ENCODE results near the gene MRPL34. TPM values are rescaled to one million over a fixed set of nuclear protein-coding genes. Genes with fewer than 3 reads are reported as not detected.

Gene MRPL34
- total RNA-seq, 4 donors from 2014 or later, result 145 to 369 (median 249) TPM

DNA sequence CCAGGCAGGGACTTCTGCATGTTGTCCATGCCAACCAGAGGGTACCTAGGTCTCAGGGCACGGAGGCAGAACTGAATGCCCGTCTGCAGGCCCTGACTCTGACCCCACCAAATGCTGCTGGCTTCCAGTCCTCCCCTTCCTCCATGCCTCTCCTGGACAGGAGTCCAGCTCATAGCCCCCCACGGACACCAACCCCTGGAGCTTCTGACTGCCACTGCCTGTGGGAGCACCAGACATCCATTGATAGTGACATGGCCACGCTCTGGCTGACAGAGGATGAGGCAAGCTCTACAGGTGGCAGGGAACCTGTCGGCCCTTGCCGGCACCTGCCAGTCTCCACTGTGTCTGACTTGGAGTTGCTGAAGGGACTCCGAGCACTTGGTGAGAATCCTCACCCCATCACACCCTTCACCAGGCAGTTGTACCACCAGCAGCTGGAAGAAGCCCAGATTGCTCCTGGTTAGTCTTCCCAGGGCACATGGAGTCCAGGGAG is 22.1 kb upstream of the MRPL34 start:
- intact Hi-C loops (cut with DNase I; ENCODE audit: low total_unique reads), result no loop called here

DNA sequence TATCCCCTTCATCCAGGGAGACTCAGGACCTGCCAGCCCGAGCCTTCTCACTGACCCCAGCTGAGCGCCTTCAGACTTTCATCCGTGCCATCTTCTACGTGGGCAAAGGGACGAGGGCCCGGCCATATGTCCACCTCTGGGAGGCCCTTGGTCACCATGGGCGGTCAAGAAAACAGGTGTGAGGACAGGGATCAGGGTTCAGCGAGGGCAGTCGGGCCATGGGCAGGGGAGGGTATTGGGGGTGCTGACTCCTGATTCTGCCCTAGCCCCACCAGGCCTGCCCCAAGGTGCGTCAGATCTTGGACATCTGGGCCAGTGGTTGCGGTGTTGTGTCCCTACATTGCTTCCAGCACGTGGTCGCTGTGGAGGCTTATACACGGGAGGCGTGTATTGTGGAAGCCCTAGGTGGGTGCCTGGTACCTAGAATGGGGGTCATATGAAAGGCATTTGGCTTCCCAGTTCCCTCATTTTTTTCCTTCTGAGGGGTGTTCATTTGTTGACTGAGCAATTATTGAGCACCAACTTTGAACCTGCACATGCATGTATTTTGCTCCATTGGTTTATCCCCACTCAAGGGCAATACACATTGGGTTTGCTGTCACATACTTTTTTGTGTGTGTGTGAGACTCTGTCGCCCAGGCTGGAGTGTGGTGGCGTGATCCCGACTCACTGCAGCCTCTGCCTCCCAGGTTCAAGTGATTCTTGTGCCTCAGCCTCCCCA is 20.1 kb upstream of the MRPL34 start:
- Histone ChIP-seq H3K4me1 (peaks cover 4 to 22% of the 10 kb centered on the region in 2 donors), H3K36me3 (no peaks in the 10 kb centered on the region), H3K4me3 (no peak overlapping the region), H3K27ac (no peak overlapping the region), H3K9me3 (no peaks in the 10 kb centered on the region), H3K27me3 (peaks cover 16% of the 10 kb centered on the region in 3 donors)
- no peak for DNase-seq
- no peak for ATAC-seq
- intact Hi-C loops (cut with DNase I; ENCODE audit: low total_unique reads), result no loop called here
- TF ChIP-seq, protein P1, sequence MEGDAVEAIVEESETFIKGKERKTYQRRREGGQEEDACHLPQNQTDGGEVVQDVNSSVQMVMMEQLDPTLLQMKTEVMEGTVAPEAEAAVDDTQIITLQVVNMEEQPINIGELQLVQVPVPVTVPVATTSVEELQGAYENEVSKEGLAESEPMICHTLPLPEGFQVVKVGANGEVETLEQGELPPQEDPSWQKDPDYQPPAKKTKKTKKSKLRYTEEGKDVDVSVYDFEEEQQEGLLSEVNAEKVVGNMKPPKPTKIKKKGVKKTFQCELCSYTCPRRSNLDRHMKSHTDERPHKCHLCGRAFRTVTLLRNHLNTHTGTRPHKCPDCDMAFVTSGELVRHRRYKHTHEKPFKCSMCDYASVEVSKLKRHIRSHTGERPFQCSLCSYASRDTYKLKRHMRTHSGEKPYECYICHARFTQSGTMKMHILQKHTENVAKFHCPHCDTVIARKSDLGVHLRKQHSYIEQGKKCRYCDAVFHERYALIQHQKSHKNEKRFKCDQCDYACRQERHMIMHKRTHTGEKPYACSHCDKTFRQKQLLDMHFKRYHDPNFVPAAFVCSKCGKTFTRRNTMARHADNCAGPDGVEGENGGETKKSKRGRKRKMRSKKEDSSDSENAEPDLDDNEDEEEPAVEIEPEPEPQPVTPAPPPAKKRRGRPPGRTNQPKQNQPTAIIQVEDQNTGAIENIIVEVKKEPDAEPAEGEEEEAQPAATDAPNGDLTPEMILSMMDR (IDR thresholded peaks at IDR 0.05 in 4 of 5, conservative IDR thresholded peaks at IDR 0.05 in 1 of 5), result no peak
- no peak for TF ChIP-seq POLR2A (IDR thresholded peaks at IDR 0.05)
- in situ Hi-C loops (cut with MboI; ENCODE audit: low sequenced_read_pairs in 4 of 4), result loop anchor here in 2 of 4 donors (5.0 to 25.0 kb wide), 3 partner anchors 81 to 523 kb away; no protein-coding TSS in a partner anchor

More for the DNA sequence above, 22.1 kb upstream of the MRPL34 start:
- in situ Hi-C loops (cut with MboI; ENCODE audit: low sequenced_read_pairs in 4 of 4), result loop anchor here in 3 of 4 donors (5.0 to 25.0 kb wide), 3 partner anchors 79 to 521 kb away; no protein-coding TSS in a partner anchor
- Histone ChIP-seq H3K27ac (no peak overlapping the region), H3K36me3 (peaks cover 0 to 6% of the 10 kb centered on the region in 2 donors), H3K4me1 (peaks cover 4 to 11% of the 10 kb centered on the region in 2 donors), H3K27me3 (peaks cover 16% of the 10 kb centered on the region in 3 donors), H3K4me3 (no peak overlapping the region), H3K9me3 (no peaks in the 10 kb centered on the region)
- DNase-seq, result no peak
- TF ChIP-seq, protein P1 (IDR thresholded peaks at IDR 0.05 in 4 of 5, conservative IDR thresholded peaks at IDR 0.05 in 1 of 5), result no peak
- TF ChIP-seq POLR2A (IDR thresholded peaks at IDR 0.05), result no peak
- no peak for ATAC-seq

DNA sequence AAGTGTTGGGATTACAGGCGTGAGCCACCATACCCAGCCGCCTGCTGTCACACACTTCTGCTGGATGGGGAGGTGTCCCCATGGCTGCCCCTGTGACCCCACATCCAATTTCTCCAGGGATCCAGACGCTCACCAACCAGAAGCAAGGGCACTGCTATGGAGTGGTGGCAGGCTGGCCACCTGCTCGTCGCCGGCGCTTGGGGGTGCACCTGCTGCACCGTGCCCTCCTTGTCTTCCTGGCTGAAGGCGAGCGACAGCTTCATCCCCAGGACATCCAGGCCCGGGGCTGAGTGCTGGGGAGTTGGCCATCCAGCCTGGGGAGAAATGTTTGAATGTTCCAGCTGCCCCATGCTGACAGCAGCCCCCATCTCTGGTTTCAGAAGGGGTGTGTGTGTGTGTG is 19.4 kb upstream of the MRPL34 start:
- no peaks in the 10 kb centered on the region for H3K36me3 ChIP-seq
- in situ Hi-C loops (cut with MboI; ENCODE audit: low sequenced_read_pairs in 4 of 4), result loop anchor here in 2 of 4 donors (5.0 to 25.0 kb wide), 3 partner anchors 81 to 524 kb away; no protein-coding TSS in a partner anchor
- H3K27me3 ChIP-seq, result peaks cover 12 to 13% (median 13%) of the 10 kb centered on the region in 3 donors
- H3K4me1 ChIP-seq, result peaks cover 4 to 22% of the 10 kb centered on the region in 2 donors
- DNase-seq (no peak), ATAC-seq (no peak)
- H3K9me3 ChIP-seq, result no peaks in the 10 kb centered on the region
- no peak for TF ChIP-seq POLR2A (IDR thresholded peaks at IDR 0.05)
- TF ChIP-seq, protein P1 (IDR thresholded peaks at IDR 0.05 in 4 of 5, conservative IDR thresholded peaks at IDR 0.05 in 1 of 5), result no peak
- intact Hi-C loops (cut with DNase I; ENCODE audit: low total_unique reads), result no loop called here
- no peak overlapping the region for H3K4me3 ChIP-seq
- no peak overlapping the region for H3K27ac ChIP-seq

DNA sequence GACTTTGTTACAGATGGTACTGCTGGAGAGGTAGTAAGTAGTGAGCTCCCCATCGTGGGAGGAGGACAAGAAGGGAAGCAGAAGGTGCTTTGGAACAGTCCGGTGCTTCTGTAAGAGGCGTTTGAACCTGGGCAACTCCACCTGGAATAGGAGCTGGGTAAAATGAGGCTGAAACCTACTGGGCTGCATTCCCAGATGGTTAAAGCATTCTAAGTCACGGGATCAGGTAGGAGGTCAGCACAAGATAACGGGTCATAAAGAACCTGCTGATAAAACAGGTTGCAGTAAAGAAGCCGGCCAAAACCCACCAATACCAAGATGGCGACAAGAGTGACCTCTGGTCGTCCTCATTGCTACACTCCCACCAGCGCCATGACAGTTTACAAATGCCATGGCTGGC is 18.9 kb upstream of the MRPL34 start:
- DNase-seq, result no peak
- in situ Hi-C loops (cut with MboI; ENCODE audit: low sequenced_read_pairs in 4 of 4) (loop anchor here in 2 of 4 donors (5.0 to 25.0 kb wide), 3 partner anchors 82 to 524 kb away; no protein-coding TSS in a partner anchor), intact Hi-C loops (cut with DNase I; ENCODE audit: low total_unique reads) (no loop called here)
- no peaks in the 10 kb centered on the region for H3K36me3 ChIP-seq
- ATAC-seq, result no peak
- peaks cover 7 to 8% (median 8%) of the 10 kb centered on the region in 3 donors for H3K27me3 ChIP-seq
- H3K9me3 ChIP-seq, result no peaks in the 10 kb centered on the region
- no peak overlapping the region for H3K4me3 ChIP-seq
- peaks cover 4 to 19% of the 10 kb centered on the region in 2 donors for H3K4me1 ChIP-seq
- no peak for TF ChIP-seq POLR2A (IDR thresholded peaks at IDR 0.05)
- TF ChIP-seq, protein P1 (IDR thresholded peaks at IDR 0.05 in 4 of 5, conservative IDR thresholded peaks at IDR 0.05 in 1 of 5), result no peak
- H3K27ac ChIP-seq, result no peak overlapping the region
